Astrocyte of the cerebellum (primary cell): ENCODE measurements around the gene NPTX2.
"Not testable (repeated sequence)": the region's sequence is repeated elsewhere in the genome, so short reads cannot be mapped to it uniquely, and the experiment has no call there.

ENCODE experiments used
- DNase-seq: peaks from one replicate; pipeline ENCODE4 v3.0.0-alpha.2; 2011; ENCODE audit warnings: low read depth
- H3K4me3 ChIP-seq: 2 replicates; pipeline ENCODE4 v1.5.1; 2011; ENCODE audit warnings: mild to moderate bottlenecking, low read depth, low read length, moderate library complexity
- in situ Hi-C: cut with HindIII; loops from 2 replicates; pipeline ENCODE4 v1.10.0; 2017; ENCODE audit warnings: low sequenced_read_pairs
- TF ChIP-seq, protein P1 (sequence below): IDR thresholded peaks from 2 replicates; pipeline ENCODE4 v1.5.1; 2012; ENCODE audit warnings: low read length, low read depth, moderate library complexity, mild to moderate bottlenecking; ENCODE audit errors: missing control alignments

Gene NPTX2, protein sequence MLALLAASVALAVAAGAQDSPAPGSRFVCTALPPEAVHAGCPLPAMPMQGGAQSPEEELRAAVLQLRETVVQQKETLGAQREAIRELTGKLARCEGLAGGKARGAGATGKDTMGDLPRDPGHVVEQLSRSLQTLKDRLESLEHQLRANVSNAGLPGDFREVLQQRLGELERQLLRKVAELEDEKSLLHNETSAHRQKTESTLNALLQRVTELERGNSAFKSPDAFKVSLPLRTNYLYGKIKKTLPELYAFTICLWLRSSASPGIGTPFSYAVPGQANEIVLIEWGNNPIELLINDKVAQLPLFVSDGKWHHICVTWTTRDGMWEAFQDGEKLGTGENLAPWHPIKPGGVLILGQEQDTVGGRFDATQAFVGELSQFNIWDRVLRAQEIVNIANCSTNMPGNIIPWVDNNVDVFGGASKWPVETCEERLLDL

DNA sequence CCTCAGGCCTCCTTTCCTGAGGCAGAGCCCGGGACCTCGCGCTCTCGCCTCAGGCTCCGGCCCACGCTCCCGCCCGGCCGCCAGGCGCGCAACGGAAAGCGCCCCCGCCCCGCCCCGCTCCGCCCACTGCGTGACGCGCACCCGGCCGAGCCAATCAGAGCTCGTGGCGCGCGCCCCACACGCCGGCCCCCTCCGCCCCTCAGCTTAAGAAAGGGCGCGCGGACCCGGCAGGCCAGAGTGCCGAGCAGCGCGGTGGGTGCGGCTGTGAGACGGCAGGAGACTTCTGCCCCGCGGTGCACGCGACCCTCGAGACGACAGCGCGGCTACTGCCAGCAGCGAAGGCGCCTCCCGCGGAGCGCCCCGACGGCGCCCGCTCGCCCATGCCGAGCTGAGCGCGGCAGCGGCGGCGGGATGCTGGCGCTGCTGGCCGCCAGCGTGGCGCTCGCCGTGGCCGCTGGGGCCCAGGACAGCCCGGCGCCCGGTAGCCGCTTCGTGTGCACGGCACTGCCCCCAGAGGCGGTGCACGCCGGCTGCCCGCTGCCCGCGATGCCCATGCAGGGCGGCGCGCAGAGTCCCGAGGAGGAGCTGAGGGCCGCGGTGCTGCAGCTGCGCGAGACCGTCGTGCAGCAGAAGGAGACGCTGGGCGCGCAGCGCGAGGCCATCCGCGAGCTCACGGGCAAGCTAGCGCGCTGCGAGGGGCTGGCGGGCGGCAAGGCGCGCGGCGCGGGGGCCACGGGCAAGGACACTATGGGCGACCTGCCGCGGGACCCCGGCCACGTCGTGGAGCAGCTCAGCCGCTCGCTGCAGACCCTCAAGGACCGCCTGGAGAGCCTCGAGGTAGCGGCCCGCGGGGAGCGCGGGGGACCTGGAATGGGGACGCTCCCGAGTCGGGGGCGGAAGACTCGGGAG is at the start of gene NPTX2:
TSS of gene NPTX2 (plus strand) at position 235 of the 909 bp plus-strand sequence. CDS start at position 412, 177 bp downstream.
- TF ChIP-seq, protein P1, sequence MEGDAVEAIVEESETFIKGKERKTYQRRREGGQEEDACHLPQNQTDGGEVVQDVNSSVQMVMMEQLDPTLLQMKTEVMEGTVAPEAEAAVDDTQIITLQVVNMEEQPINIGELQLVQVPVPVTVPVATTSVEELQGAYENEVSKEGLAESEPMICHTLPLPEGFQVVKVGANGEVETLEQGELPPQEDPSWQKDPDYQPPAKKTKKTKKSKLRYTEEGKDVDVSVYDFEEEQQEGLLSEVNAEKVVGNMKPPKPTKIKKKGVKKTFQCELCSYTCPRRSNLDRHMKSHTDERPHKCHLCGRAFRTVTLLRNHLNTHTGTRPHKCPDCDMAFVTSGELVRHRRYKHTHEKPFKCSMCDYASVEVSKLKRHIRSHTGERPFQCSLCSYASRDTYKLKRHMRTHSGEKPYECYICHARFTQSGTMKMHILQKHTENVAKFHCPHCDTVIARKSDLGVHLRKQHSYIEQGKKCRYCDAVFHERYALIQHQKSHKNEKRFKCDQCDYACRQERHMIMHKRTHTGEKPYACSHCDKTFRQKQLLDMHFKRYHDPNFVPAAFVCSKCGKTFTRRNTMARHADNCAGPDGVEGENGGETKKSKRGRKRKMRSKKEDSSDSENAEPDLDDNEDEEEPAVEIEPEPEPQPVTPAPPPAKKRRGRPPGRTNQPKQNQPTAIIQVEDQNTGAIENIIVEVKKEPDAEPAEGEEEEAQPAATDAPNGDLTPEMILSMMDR = no peak
- peak within 1 kb of the TSS; percentile 13 for H3K4me3 ChIP-seq
- no peak for DNase-seq
- in situ Hi-C loops = no loop called here

DNA sequence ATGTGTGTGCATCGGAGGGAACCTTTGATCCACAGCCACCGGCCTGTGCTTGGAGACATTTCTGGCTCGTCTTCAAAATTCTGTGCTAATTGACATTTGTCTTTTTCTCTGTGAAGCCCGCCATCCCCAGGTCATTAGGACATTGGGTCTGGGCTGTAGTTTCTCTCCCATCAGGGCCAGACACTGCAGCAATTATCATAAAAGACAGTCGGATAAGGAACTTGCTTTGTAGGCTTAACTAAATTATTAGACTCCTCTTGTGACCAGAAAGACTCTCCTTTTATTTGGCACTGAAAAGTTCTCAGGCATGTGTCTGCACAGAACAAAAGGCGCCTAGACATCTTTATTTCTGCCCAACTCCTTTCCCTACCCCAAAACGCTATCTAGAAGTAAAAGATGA is 49.1 kb upstream of the NPTX2 start:
- H3K4me3 ChIP-seq = no peak overlapping the region
- no peak for DNase-seq
- TF ChIP-seq, protein P1 = no peak
- in situ Hi-C loops = no loop called here

DNA sequence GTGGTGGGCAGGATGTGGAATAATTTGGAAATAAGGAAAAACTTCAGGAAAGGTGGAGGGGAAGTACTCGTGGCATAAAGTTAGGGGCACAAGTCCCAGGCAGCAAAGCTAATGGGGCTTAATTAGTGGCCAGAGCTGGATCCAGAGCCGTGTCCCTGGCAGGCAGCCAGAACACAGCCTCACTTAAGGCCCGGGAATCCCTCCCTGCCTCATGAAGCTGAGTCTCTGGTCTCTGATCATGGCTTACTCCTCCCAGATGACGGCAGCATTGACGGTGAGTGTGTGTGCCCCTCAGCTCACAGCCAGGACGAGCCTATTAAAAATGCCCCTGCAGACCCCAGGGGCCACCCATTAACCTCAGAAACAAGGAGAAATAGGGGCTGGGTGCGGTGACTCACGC is 48.2 kb upstream of the NPTX2 start:
- TF ChIP-seq, protein P1 = no peak
- in situ Hi-C loops = no loop called here

DNA sequence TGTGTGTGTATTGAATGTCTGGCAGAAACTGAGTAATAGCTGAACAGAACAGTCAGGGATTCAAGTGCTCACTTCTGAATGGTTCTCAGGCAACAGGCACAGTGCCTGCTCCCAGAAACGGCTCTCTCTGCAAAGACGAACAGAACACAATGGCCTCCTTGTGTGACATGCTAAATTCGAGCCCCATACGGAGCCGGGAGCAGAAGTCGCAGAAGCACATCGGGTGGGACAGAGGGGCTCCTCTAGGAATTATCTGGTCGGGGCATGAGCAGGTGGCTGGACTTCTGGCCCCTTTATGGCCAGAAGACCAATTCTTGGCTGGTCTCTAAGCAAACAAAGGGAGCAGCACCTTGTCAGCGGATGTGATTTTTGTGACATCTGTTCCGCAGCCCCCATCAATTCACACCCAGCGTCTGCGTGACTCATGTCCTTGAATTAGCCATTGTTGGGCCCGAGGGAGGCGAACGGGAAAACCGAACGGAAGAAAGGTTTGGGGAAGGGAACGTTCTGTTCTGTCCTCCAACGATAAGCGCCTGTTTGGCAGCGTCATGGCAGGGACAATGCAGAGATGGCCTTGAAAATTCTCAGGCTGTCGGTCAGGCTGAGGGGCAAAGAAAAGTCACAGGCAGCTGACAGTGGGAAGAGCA is 47.3 kb upstream of the NPTX2 start:
- DNase-seq = no peak
- in situ Hi-C loops = no loop called here
- TF ChIP-seq, protein P1 = no peak
- H3K4me3 ChIP-seq = no peak overlapping the region

More for the DNA sequence above, 48.2 kb upstream of the NPTX2 start:
- no peak overlapping the region for H3K4me3 ChIP-seq
- DNase-seq = no peak

DNA sequence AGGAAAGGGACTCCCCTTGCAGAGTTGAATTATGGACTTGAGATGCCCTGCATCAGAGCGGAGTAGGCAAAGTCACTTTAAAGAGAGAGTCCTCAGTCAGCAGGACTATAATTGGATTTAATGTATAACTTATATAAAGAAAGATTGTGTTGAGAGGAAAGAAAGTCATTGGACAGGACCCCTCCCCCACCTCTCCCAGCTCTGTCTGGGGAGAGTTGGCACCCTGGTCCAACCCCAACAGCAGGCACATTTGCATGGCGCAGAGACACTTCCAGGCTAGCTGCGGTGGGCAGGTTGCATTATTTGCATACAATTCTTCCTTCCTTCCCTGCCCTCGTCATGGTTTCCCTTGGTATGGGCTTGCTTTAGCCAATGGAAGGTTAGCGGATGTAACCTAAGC is 46.1 kb upstream of the NPTX2 start:
- in situ Hi-C loops = no loop called here
- TF ChIP-seq, protein P1 = no peak
- no peak for DNase-seq
- no peak overlapping the region for H3K4me3 ChIP-seq

DNA sequence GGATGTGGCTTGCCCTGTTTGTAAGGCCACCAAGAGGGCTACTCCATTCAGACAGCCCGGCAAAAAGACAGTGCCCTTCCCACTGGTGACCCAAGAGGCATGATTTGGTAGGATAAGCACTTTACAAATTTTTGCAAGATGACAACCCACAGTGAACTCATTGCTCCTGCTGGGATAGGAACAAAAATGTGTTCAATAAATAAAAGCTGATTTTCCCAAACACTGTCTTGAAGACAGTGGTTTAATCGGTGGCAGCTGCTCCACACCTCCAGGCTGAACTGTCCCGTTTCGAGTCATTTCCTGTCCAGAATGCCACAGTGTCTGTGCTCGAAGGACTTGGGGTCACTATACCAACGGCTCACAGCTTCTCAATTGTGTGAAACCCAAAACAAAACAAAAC is 45.1 kb upstream of the NPTX2 start:
- no peak for DNase-seq
- TF ChIP-seq, protein P1 = no peak
- no peak overlapping the region for H3K4me3 ChIP-seq
- in situ Hi-C loops = no loop called here

DNA sequence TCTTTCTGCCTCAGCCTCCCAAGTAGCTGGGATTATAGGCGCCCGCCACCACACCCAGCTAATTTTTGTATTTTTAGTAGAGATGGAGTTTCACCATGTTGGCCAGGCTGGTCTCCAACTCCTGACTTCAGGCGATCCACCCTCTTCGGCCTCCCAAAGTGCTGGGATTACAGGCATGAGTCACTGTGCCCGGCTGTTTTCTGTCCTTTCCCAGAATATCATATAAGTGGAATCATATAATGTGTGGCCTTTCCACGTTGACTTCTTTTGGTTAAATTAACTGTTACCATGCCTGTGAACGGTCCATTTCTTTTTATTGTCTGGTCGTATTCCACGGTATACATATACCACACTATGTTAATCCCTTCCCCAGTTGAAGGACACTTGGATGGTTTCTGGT is 44.4 kb upstream of the NPTX2 start:
- in situ Hi-C loops, H3K4me3 ChIP-seq, DNase-seq: not testable (repeated sequence)
